IMR-90 (cell line): ENCODE results near the gene SLC30A5.

Experiments
- BHLHE40 ChIP-seq: fragments of 150-350 bp; IDR thresholded peaks from 2 replicates; pipeline ENCODE4 v1.6.1; 2016; ENCODE audit warnings: mild to moderate bottlenecking, low read depth, low read length
- CHD1 ChIP-seq: IDR thresholded peaks from 2 replicates; pipeline ENCODE4 v1.6.1; 2012; ENCODE audit warnings: low read depth, low read length, improper control_type of control experiment
- FOS ChIP-seq: fragments of 150-350 bp; IDR thresholded peaks from 2 replicates; pipeline ENCODE4 v1.6.1; 2016; ENCODE audit warnings: low read depth, low read length
- MXI1 ChIP-seq: IDR thresholded peaks from 2 replicates; pipeline ENCODE4 v1.6.1; 2012; ENCODE audit warnings: low read depth, mild to moderate bottlenecking, low read length, moderate library complexity, borderline replicate concordance
- POLR2A ChIP-seq: IDR thresholded peaks from 2 replicates; pipeline ENCODE4 v1.6.1; 2012; ENCODE audit warnings: mild to moderate bottlenecking, low read depth, low read length
- RAD21 ChIP-seq: IDR thresholded peaks from 2 replicates; pipeline ENCODE4 v1.6.1; 2012; ENCODE audit warnings: low read length, improper control_type of control experiment
- RFX5 ChIP-seq: IDR thresholded peaks from 2 replicates; pipeline ENCODE4 v1.8.0; 2012; ENCODE audit warnings: low read depth, mild to moderate bottlenecking, low read length, moderate library complexity
- TF ChIP-seq, protein P1 (sequence below): conservative IDR thresholded peaks from 2 replicates; pipeline ENCODE4 v1.5.1; 2012; ENCODE audit warnings: mild to moderate bottlenecking, low read depth, low read length, improper control_type of control experiment
- TF ChIP-seq, protein P2 (sequence below): fragments of 150-350 bp; IDR thresholded peaks from 2 replicates; pipeline ENCODE4 v1.6.1; 2016; ENCODE audit warnings: low read depth, mild to moderate bottlenecking, low read length, moderate library complexity, borderline replicate concordance
- TF ChIP-seq, protein P3 (sequence below): fragments of 150-350 bp; IDR thresholded peaks from 2 replicates; pipeline ENCODE4 v1.6.1; 2017; ENCODE audit warnings: mild to moderate bottlenecking, antibody characterized with exemption, low read length, low read depth

DNA sequence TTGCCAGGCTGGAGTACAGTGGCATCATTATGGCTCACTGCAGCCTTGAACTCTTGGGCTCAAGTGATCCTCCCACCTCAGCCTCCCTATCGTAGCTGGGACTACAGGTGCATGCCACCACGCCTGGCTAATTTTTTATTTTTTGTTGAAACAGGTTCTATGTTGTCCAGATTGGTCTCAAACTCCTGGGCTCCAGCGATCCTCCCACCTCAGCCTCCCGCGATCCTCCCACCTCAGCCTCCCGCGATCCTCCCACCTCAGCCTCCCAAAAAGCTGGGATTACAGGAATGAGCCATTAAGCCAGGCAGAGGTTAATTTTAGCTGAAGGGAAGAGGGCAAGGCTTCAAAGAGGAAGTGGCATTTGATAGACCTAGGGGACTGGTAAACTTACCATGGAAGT is 40.3 kb downstream of the SLC30A5 start:
- TF ChIP-seq POLR2A (no peak), CHD1 (no peak), FOS (no peak), BHLHE40 (no peak), RFX5 (no peak), RAD21 (no peak), MXI1 (no peak)
- TF ChIP-seq, protein P1, sequence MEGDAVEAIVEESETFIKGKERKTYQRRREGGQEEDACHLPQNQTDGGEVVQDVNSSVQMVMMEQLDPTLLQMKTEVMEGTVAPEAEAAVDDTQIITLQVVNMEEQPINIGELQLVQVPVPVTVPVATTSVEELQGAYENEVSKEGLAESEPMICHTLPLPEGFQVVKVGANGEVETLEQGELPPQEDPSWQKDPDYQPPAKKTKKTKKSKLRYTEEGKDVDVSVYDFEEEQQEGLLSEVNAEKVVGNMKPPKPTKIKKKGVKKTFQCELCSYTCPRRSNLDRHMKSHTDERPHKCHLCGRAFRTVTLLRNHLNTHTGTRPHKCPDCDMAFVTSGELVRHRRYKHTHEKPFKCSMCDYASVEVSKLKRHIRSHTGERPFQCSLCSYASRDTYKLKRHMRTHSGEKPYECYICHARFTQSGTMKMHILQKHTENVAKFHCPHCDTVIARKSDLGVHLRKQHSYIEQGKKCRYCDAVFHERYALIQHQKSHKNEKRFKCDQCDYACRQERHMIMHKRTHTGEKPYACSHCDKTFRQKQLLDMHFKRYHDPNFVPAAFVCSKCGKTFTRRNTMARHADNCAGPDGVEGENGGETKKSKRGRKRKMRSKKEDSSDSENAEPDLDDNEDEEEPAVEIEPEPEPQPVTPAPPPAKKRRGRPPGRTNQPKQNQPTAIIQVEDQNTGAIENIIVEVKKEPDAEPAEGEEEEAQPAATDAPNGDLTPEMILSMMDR, result no peak
- TF ChIP-seq, protein P2, sequence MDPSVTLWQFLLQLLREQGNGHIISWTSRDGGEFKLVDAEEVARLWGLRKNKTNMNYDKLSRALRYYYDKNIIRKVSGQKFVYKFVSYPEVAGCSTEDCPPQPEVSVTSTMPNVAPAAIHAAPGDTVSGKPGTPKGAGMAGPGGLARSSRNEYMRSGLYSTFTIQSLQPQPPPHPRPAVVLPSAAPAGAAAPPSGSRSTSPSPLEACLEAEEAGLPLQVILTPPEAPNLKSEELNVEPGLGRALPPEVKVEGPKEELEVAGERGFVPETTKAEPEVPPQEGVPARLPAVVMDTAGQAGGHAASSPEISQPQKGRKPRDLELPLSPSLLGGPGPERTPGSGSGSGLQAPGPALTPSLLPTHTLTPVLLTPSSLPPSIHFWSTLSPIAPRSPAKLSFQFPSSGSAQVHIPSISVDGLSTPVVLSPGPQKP, result no peak
- TF ChIP-seq, protein P3, sequence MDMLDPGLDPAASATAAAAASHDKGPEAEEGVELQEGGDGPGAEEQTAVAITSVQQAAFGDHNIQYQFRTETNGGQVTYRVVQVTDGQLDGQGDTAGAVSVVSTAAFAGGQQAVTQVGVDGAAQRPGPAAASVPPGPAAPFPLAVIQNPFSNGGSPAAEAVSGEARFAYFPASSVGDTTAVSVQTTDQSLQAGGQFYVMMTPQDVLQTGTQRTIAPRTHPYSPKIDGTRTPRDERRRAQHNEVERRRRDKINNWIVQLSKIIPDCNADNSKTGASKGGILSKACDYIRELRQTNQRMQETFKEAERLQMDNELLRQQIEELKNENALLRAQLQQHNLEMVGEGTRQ, result no peak
